ENCODE data around the gene CBLB.

The CBLB gene

GRCh38 chr3:105688821-105689220 is 180.0 kb downstream of the CBLB start:
- 94 to 100% methylated on average over 1 of the region's 1 CpG for WGBS, 2 experiments
- H3K27me3 ChIP-seq (ENCODE audit: control insufficient read depth, insufficient read depth, low read length, poor library complexity, severe bottlenecking), result no peaks in the 10 kb centered on the region

GRCh38 chr3:105686278-105686897 is 182.4 kb downstream of the CBLB start:
- Histone ChIP-seq H3K27ac (ENCODE audit: insufficient read depth, low read depth, low read length, poor library complexity, severe bottlenecking) (no peak overlapping the region), H3K4me1 (ENCODE audit: control insufficient read depth, insufficient read depth, low read length) (no peaks in the 10 kb centered on the region), H3K27me3 (ENCODE audit: control insufficient read depth, insufficient read depth, low read length, poor library complexity, severe bottlenecking) (no peaks in the 10 kb centered on the region), H3K36me3 (ENCODE audit: control insufficient read depth, insufficient read depth, low read length) (peaks cover under 1% of the 10 kb centered on the region), H3K4me3 (ENCODE audit: insufficient read depth, low read depth, low read length) (no peak overlapping the region), H3K9me3 (ENCODE audit: control insufficient read depth, low read length) (no peaks in the 10 kb centered on the region)
- 17 to 39% methylated on average over 2 of the region's 2 CpGs for WGBS, 2 experiments

More at GRCh38 chr3:105688821-105689220, 180.0 kb downstream of the CBLB start:
- no peaks in the 10 kb centered on the region for H3K36me3 ChIP-seq (ENCODE audit: control insufficient read depth, insufficient read depth, low read length)
- no peaks in the 10 kb centered on the region for H3K9me3 ChIP-seq (ENCODE audit: control insufficient read depth, low read length)
- H3K4me3 ChIP-seq (ENCODE audit: insufficient read depth, low read depth, low read length), result no peak overlapping the region
- H3K27ac ChIP-seq (ENCODE audit: insufficient read depth, low read depth, low read length, poor library complexity, severe bottlenecking), result no peak overlapping the region
- H3K4me1 ChIP-seq (ENCODE audit: control insufficient read depth, insufficient read depth, low read length), result no peaks in the 10 kb centered on the region

GRCh38 chr3:105679951-105680350 is 188.9 kb downstream of the CBLB start:
- Histone ChIP-seq H3K4me3 (ENCODE audit: insufficient read depth, low read depth, low read length) (no peak overlapping the region), H3K27me3 (ENCODE audit: control insufficient read depth, insufficient read depth, low read length, poor library complexity, severe bottlenecking) (no peaks in the 10 kb centered on the region), H3K9me3 (ENCODE audit: control insufficient read depth, low read length) (no peaks in the 10 kb centered on the region), H3K27ac (ENCODE audit: insufficient read depth, low read depth, low read length, poor library complexity, severe bottlenecking) (no peak overlapping the region), H3K4me1 (ENCODE audit: control insufficient read depth, insufficient read depth, low read length) (no peaks in the 10 kb centered on the region), H3K36me3 (ENCODE audit: control insufficient read depth, insufficient read depth, low read length) (peaks cover 28% of the 10 kb centered on the region)
- 95 to 100% methylated on average over 1 to 2 of the region's 2 CpGs for whole genome bisulfite sequencing, 2 experiments

GRCh38 chr3:105678017-105678416 is 190.8 kb downstream of the CBLB start:
- Histone ChIP-seq H3K4me1 (ENCODE audit: control insufficient read depth, insufficient read depth, low read length) (no peaks in the 10 kb centered on the region), H3K36me3 (ENCODE audit: control insufficient read depth, insufficient read depth, low read length) (peaks cover 36% of the 10 kb centered on the region), H3K27me3 (ENCODE audit: control insufficient read depth, insufficient read depth, low read length, poor library complexity, severe bottlenecking) (no peaks in the 10 kb centered on the region), H3K9me3 (ENCODE audit: control insufficient read depth, low read length) (no peaks in the 10 kb centered on the region), H3K4me3 (ENCODE audit: insufficient read depth, low read depth, low read length) (no peak overlapping the region), H3K27ac (ENCODE audit: insufficient read depth, low read depth, low read length, poor library complexity, severe bottlenecking) (no peak overlapping the region)
- WGBS, 2 experiments, result 99 to 100% methylated on average over 3 of the region's 3 CpGs

GRCh38 chr3:105676621-105677300 is 192.1 kb downstream of the CBLB start:
- H3K9me3 ChIP-seq (ENCODE audit: control insufficient read depth, low read length), result no peaks in the 10 kb centered on the region
- no peaks in the 10 kb centered on the region for H3K27me3 ChIP-seq (ENCODE audit: control insufficient read depth, insufficient read depth, low read length, poor library complexity, severe bottlenecking)
- 92 to 94% methylated on average over 4 to 5 of the region's 5 CpGs for WGBS, 2 experiments
- no peak overlapping the region for H3K27ac ChIP-seq (ENCODE audit: insufficient read depth, low read depth, low read length, poor library complexity, severe bottlenecking)
- no peaks in the 10 kb centered on the region for H3K4me1 ChIP-seq (ENCODE audit: control insufficient read depth, insufficient read depth, low read length)
- H3K4me3 ChIP-seq (ENCODE audit: insufficient read depth, low read depth, low read length), result no peak overlapping the region
- H3K36me3 ChIP-seq (ENCODE audit: control insufficient read depth, insufficient read depth, low read length), result peaks cover 36% of the 10 kb centered on the region

DNA sequence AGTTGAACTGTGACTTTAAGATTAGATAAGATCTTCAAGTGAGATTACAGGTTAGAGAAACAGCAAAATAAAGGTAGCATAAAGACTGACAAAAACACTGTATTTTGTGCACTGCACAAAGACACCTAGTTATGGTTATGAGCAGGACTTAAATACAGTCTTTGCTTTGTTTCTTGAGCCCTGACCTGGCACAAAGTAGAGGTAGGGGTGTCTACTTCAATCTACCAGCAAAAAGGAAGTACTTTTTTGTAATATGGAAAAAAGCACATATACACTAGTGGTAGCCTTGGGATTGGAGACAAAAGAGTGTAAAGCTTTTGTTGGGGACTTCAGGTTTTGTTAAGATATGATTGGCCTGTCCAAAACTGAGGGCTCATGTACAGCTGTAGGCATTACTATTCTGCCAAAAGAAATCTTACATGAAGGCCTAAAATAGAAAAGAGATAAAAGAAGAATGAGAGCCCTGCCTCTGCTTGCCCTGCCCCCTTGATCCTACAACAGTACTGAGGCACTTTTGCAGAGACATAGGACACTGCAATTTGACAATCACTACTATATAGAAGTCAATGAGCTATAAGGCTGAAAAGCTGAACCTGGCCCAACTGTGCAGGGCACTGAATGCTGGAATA is 194.3 kb downstream of the CBLB start:
- Histone ChIP-seq H3K9me3 (ENCODE audit: control insufficient read depth, low read length) (no peaks in the 10 kb centered on the region), H3K27me3 (ENCODE audit: control insufficient read depth, insufficient read depth, low read length, poor library complexity, severe bottlenecking) (no peaks in the 10 kb centered on the region), H3K4me3 (ENCODE audit: insufficient read depth, low read depth, low read length) (no peak overlapping the region), H3K4me1 (ENCODE audit: control insufficient read depth, insufficient read depth, low read length) (no peaks in the 10 kb centered on the region), H3K36me3 (ENCODE audit: control insufficient read depth, insufficient read depth, low read length) (peaks cover 32% of the 10 kb centered on the region), H3K27ac (ENCODE audit: insufficient read depth, low read depth, low read length, poor library complexity, severe bottlenecking) (no peak overlapping the region)

DNA sequence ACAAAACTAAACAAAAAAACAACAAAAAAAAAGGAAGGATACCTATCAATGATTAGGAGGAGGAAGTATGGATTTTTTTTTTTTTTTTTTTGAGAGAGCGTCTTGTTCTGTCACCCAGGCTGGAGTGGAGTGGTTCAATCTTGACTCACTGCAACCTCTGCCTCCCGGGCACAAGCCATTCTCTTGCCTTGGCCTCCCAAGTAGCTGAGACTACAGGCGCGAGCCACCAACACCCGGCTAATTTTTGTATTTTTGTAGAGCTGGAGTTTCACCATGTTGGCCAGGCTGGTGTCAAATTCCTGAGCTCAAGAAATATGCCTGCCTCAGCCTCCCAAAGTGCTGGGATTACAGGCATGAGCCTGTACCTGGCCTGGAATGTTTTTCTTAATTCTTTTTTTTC is 195.8 kb downstream of the CBLB start:
- no peaks in the 10 kb centered on the region for H3K4me1 ChIP-seq (ENCODE audit: control insufficient read depth, insufficient read depth, low read length)
- no peaks in the 10 kb centered on the region for H3K9me3 ChIP-seq (ENCODE audit: control insufficient read depth, low read length)
- H3K27ac ChIP-seq (ENCODE audit: insufficient read depth, low read depth, low read length, poor library complexity, severe bottlenecking), result no peak overlapping the region
- 90 to 94% methylated on average over 5 of the region's 5 CpGs for WGBS, 2 experiments
- no peaks in the 10 kb centered on the region for H3K27me3 ChIP-seq (ENCODE audit: control insufficient read depth, insufficient read depth, low read length, poor library complexity, severe bottlenecking)
- H3K36me3 ChIP-seq (ENCODE audit: control insufficient read depth, insufficient read depth, low read length), result peaks cover 32% of the 10 kb centered on the region
- H3K4me3 ChIP-seq (ENCODE audit: insufficient read depth, low read depth, low read length), result no peak overlapping the region

DNA sequence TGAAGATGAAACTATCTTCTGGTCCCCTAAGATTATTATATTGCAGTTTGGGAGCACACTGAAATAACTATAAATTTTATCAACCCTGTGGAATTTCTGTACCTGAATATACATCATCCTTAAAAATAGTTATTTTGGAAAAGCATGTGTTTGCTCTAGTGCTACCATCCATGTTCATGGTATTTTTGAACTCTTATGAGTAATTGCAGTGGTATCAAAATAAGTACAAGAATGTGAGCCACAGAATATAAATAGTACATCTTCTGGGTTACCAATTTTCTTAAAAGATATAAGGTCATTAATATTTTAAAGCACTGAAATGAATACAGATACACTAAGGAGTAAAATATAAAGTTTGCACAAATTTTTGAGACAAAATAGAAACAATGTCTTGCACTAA is 206.5 kb downstream of the CBLB start:
- Histone ChIP-seq H3K27me3 (ENCODE audit: control insufficient read depth, insufficient read depth, low read length, poor library complexity, severe bottlenecking) (no peaks in the 10 kb centered on the region), H3K4me1 (ENCODE audit: control insufficient read depth, insufficient read depth, low read length) (no peaks in the 10 kb centered on the region), H3K9me3 (ENCODE audit: control insufficient read depth, low read length) (no peaks in the 10 kb centered on the region), H3K4me3 (ENCODE audit: insufficient read depth, low read depth, low read length) (no peak overlapping the region), H3K27ac (ENCODE audit: insufficient read depth, low read depth, low read length, poor library complexity, severe bottlenecking) (no peak overlapping the region), H3K36me3 (ENCODE audit: control insufficient read depth, insufficient read depth, low read length) (peaks cover 4% of the 10 kb centered on the region)

GRCh38 chr3:105661461-105661860 is 207.4 kb downstream of the CBLB start:
- Histone ChIP-seq H3K9me3 (ENCODE audit: control insufficient read depth, low read length) (no peaks in the 10 kb centered on the region), H3K36me3 (ENCODE audit: control insufficient read depth, insufficient read depth, low read length) (peaks cover 4% of the 10 kb centered on the region), H3K4me3 (ENCODE audit: insufficient read depth, low read depth, low read length) (no peak overlapping the region), H3K27ac (ENCODE audit: insufficient read depth, low read depth, low read length, poor library complexity, severe bottlenecking) (no peak overlapping the region), H3K27me3 (ENCODE audit: control insufficient read depth, insufficient read depth, low read length, poor library complexity, severe bottlenecking) (no peaks in the 10 kb centered on the region), H3K4me1 (ENCODE audit: control insufficient read depth, insufficient read depth, low read length) (no peaks in the 10 kb centered on the region)
- WGBS, 2 experiments, result 88 to 98% methylated on average over 1 to 2 of the region's 3 CpGs

- 87 to 100% methylated on average over 1 of the region's 1 CpG for WGBS, 2 experiments
- H3K4me3 ChIP-seq (ENCODE audit: insufficient read depth, low read depth, low read length), result no peak overlapping the region
- peaks cover under 1% of the 10 kb centered on the region for H3K36me3 ChIP-seq (ENCODE audit: control insufficient read depth, insufficient read depth, low read length)
- no peaks in the 10 kb centered on the region for H3K9me3 ChIP-seq (ENCODE audit: control insufficient read depth, low read length)
- no peak overlapping the region for H3K27ac ChIP-seq (ENCODE audit: insufficient read depth, low read depth, low read length, poor library complexity, severe bottlenecking)
- no peaks in the 10 kb centered on the region for H3K27me3 ChIP-seq (ENCODE audit: control insufficient read depth, insufficient read depth, low read length, poor library complexity, severe bottlenecking)
- no peaks in the 10 kb centered on the region for H3K4me1 ChIP-seq (ENCODE audit: control insufficient read depth, insufficient read depth, low read length)
Measured at GRCh38 chr3:105656651-105657504, 211.9 kb downstream of the CBLB start.
